Erythroblast (primary cell): ENCODE data around the gene CEP85L.

Source experiments
- DNase-seq, 2 experiments: peaks; one replicate each; lab custom pipeline; 2025; lab: John Stamatoyannopoulos, UW
- GATA1 ChIP-seq: IDR thresholded peaks from 2 replicates; pipeline ENCODE4 v1.6.1; 2011; ENCODE audit warnings: low read depth, mild to moderate bottlenecking, control low read depth, low read length, moderate library complexity
- POLR2A ChIP-seq: IDR thresholded peaks from 2 replicates; pipeline ENCODE4 v1.6.1; 2011; ENCODE audit warnings: mild to moderate bottlenecking, low read length

CEP85L gene

DNA sequence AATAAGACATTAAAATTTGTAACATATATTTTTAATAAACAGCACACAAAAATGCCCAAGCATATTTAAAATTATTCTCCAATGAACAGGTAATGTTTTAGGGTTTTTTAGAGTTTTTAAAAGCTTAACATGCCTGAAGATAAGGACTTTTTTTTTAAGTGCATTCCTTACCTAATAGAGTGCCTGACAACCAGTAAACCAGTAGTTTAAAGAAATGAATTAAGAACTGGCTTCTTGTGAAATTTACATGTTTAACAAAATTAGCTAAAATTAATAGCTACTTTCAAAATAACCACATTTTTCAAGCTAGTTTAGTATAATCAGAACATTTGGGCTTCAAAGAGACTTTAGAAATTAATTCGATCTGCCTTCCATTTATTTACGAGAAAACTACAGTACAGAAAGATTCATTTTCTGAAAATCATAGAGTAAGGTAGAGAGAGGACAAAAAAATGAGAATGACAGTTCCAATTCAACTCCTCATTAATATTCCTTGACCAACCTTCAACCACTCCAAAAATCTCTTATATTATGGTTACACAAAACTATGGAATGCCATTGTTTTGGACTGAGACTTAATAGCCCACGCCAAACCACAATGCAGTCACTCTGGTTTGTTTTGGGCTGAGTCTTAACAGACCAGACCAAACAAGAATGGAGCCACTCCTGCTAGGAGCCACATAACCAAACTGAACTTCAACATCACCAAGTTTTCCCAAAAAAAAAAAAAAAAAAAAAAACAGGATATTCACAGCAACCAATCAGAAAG is 109.0 kb downstream of the CEP85L start:
- no peak for DNase-seq
- TF ChIP-seq POLR2A (no peak), GATA1 (no peak)

DNA sequence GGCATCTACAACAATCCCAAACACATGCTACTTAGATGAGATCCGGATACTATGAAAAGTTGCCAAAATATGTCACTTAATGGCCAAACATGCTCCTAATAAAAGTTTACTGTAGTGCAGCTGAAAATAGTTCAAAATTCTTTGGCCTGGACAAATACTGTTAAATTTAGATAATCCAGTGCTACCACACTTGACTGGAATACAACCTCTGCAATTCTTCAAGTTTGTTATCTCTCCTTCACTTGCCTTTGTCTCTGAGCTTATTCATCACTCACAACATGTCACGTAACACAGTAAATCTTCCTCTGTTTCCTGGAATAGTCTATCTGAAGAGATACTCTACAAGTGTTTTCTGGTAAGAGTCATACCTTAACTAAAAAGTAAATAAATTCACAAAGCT is 113.8 kb downstream of the CEP85L start:
- DNase-seq: peak in 1 of 2 experiments; percentile 14
- TF ChIP-seq GATA1: no peak
- no peak for TF ChIP-seq POLR2A

- TF ChIP-seq GATA1 (no peak), POLR2A (no peak)
- peak; percentile 28 to 80 for DNase-seq
These were observed 114.9 kb downstream of the CEP85L start for GRCh38 chr6:118536478-118536877.

DNA sequence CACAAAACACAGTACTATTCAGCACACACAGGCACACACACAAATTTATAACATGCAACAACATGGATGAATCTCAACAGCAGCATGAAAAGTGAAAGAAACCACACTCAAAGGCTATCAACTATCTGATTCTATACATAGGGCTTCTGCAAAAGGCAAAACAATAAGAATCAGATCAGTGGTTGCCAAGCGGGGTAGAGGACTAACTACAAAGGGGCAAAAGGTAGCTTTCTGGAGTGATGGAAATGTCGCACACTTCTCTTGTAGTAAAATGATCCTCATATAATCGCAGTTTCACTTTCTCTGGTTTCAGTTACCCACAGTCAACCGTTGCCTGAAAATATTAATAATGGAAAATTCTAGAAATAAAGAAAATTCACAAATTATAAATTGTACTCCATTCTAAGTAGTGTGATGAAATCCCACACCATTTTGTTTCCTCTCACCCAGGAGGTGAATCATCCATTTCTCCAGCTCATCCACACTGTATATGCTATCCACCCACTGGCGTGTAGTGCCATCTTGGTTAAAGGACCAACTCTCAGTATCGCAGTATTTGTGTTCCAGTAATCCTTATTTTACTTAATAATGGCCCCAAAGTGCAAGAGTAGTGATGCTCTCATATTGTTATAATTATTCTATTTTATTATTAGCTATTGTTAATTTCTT is 116.1 kb downstream of the CEP85L start:
- TF ChIP-seq POLR2A (no peak), GATA1 (no peak)
- no peak for DNase-seq

GRCh38 chr6:118530942-118531341 is 120.4 kb downstream of the CEP85L start:
- TF ChIP-seq POLR2A: no peak
- TF ChIP-seq GATA1: no peak
- DNase-seq: no peak

DNA sequence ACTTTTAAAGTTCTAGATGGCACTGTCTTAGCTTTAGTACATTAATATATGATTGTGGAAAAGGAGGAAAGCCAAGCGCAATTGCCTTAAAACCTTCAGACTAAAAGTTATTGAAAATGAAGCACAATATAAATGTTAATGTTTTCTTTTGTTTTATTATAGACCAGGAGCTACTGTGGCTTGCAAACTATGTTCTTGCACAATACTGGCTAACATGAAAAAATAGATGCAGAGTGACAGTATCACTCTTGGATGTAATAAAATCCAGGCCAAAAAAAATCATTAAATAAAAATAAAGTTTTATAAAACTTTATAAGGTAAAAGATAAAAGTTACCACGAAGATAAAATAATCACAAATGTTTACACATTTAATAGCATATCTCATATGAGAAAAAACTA is 121.6 kb downstream of the CEP85L start:
- TF ChIP-seq POLR2A (no peak), GATA1 (no peak)
- DNase-seq: no peak

DNA sequence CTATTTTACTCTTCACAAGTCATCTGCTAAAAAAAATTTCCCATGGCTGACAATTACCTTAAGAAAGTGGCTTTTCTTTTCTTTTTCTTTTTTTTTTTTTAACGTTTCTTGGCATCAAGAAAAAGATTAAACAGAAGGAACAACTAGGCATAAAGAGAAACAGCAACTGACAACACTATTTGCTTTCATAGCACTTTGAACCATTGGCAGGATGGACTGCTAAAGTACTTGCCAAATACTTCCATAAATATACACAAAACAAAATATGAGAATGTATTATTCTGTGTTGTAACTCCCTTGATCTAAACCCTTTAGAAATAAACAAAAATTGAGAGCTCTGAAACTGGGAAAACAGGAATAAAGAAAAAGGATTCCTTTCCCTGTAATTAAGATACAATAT is 123.3 kb downstream of the CEP85L start:
- DNase-seq: no peak
- TF ChIP-seq GATA1 (no peak), POLR2A (no peak)

GRCh38 chr6:118525913-118526780 is 125.2 kb downstream of the CEP85L start:
- TF ChIP-seq GATA1: no peak
- TF ChIP-seq POLR2A: no peak
- DNase-seq: no peak

DNA sequence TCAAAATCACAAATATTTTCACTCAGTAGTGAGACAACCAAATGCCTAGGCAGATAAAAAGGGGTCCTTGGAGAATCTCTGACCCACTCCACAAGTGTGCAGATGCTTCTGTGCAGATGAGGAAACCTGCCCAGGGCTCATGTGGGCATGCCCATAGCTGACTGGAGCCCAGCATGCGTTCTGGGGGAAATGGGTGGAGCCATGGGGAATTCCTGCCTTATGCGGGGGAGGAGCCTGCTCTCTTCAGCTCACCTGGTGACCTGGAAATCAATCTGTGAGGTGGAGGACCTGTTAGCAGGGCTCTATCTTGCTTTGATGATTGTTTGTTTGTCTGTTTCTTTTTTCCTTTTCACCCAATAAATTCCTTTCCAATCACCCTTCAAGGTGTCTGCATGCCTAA is 126.7 kb downstream of the CEP85L start:
- no peak for TF ChIP-seq GATA1

GRCh38 chr6:118523216-118523615 is 128.2 kb downstream of the CEP85L start:
- TF ChIP-seq GATA1: no peak
- DNase-seq: no peak

More for the DNA sequence above, 126.7 kb downstream of the CEP85L start:
- DNase-seq: no peak

DNA sequence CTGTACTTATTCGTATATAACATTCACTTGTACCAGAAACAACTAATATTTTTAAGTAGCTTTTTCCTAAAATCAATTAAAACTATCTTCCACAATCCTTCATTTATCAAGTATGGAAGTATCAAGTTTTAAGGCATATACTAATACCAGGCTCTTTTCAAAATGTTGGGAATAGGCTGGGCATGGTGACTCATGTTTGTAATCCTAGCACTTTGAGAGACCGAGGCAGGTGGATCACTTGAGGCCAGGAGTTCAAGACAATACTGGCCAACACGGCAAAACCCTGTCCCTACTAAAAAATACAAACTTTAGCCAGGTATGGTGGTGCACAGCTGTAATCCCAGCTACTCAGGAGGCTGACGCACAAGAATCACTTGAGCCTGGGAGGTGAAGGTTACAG is 129.0 kb downstream of the CEP85L start:
- no peak for DNase-seq
- no peak for TF ChIP-seq GATA1
- TF ChIP-seq POLR2A: no peak

GRCh38 chr6:118514689-118515088 is 136.7 kb downstream of the CEP85L start:
- no peak for TF ChIP-seq POLR2A
- DNase-seq: no peak

DNA sequence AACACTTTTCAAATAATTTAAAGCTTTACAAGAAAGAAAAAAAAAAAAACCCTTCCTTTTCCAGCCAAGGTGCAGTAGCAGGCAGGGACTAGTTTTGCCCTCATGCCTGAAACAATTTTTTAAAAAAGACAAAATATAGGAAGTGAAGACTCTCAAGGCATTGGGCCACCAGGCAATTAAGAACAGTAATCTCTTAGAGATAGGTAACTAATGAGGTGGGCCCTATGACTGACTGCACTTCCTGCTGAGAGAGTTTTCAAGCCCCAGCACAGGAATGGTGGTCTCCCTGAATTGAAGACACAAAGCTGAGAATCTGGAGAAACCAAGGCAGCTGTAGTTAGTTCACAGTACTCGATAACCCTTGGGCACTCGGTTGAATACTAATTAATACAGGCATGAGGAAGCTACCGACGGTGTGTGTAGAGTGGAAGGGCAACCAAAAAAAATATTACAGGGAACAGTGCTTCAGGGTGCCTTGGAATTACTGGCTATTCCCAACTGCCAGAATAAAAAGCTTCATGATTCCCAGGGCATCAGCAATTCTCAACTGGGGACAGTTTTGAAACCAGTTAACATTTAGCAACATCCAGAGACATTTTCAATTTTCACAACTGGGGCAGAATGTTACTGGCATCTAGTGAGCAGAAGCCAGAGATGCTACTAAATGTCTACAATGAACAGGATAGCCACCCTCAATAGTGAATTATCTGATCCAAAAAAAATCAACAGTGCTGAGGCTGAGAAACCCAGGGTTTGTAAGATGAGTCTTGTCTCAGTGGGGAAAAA is 139.3 kb downstream of the CEP85L start:
- TF ChIP-seq POLR2A: no peak
- no peak for DNase-seq
